ENCODE data around the gene BLOC1S4. TPM values are rescaled to one million over a fixed set of nuclear protein-coding genes. Genes with fewer than 3 reads are reported as not detected.

BLOC1S4 gene
- total RNA-seq, 1 experiment from 2014 or later: 62.2 TPM

Other genes with a start within 250 kb of the BLOC1S4 start
- gene PPP2R2C, start 243.6 kb upstream of the BLOC1S4 start, total RNA-seq (2014; rRNA removed; shearing (Covaris generic); ENCODE audit: low replicate concordance): 38.9 and 51.9 TPM in 2 replicates
- gene MAN2B2, start 141.0 kb upstream of the BLOC1S4 start, total RNA-seq (2014; rRNA removed; shearing (Covaris generic); ENCODE audit: low replicate concordance): 3.2 and 8.3 TPM in 2 replicates
- gene MRFAP1, start 75.5 kb upstream of the BLOC1S4 start, total RNA-seq (2014; rRNA removed; shearing (Covaris generic); ENCODE audit: low replicate concordance): 224 and 258 TPM in 2 replicates
- not detected in 2 replicates for gene S100P, start 22.3 kb upstream of the BLOC1S4 start, total RNA-seq (2014; rRNA removed; shearing (Covaris generic); ENCODE audit: low replicate concordance)
- gene MRFAP1L1, start 6.3 kb upstream of the BLOC1S4 start, total RNA-seq (2014; rRNA removed; shearing (Covaris generic); ENCODE audit: low replicate concordance): 43.6 and 58.4 TPM in 2 replicates
- 6.2 and 33.7 TPM in 2 replicates for gene KIAA0232, start 66.6 kb downstream of the BLOC1S4 start, total RNA-seq (2014; rRNA removed; shearing (Covaris generic); ENCODE audit: low replicate concordance)
- gene TBC1D14, start 193.7 kb downstream of the BLOC1S4 start, total RNA-seq (2014; rRNA removed; shearing (Covaris generic); ENCODE audit: low replicate concordance): 78.4 and 80.6 TPM in 2 replicates